Breast epithelium (tissue), 4 donors: ENCODE data around the gene NAB2. TPM values are rescaled to one million over a fixed set of nuclear protein-coding genes. Genes with fewer than 3 reads are reported as not detected.
A peak's percentile ranks its signal among the peaks of the same experiment; 100 is the strongest.

Experiments
- DNase-seq, 2 donors: peaks; one replicate each; pipeline ENCODE4 v3.0.0-alpha.2; 2019; ENCODE audit warnings: low spot score in 2 of 2
- H3K27ac ChIP-seq, 2 donors: fragments of 200-600 bp; sonication (generic) in 1 of 2; one replicate each; pipeline ENCODE4 v1.5.1; 2016 to 2019; ENCODE audit warnings: mild to moderate bottlenecking in 1 of 2
- H3K27me3 ChIP-seq, 2 donors: fragments of 200-600 bp; sonication (generic) in 1 of 2; one replicate each; pipeline versions ENCODE4 v1.5.1 to v1.6.0; 2017 to 2019; ENCODE audit warnings: control low read depth in 1 of 2, mild to moderate bottlenecking in 1 of 2
- H3K36me3 ChIP-seq: fragments of 200-600 bp; one replicate; pipeline ENCODE4 v1.5.1; 2019
- H3K4me1 ChIP-seq, 2 donors: fragments of 200-600 bp; sonication (generic); one replicate each; pipeline ENCODE4 v1.5.1; 2016 to 2019; ENCODE audit warnings: control low read depth in 1 of 2
- H3K4me3 ChIP-seq, 3 donors: fragments of 200-600 bp; sonication (generic); 1 replicate in 2 of 3; 2 replicates in 1 of 3; pipeline ENCODE4 v1.5.1; 2016 to 2019; ENCODE audit warnings: mild to moderate bottlenecking in 3 of 3, moderate library complexity in 2 of 3
- H3K9me3 ChIP-seq, 2 donors: fragments of 200-600 bp; sonication (generic) in 1 of 2; one replicate each; pipeline ENCODE4 v1.5.1; 2016 to 2019; ENCODE audit warnings: control low read depth in 1 of 2
- CTCF ChIP-seq, 3 donors: fragments of 450-650 bp; IDR thresholded peaks; one replicate each; pipeline ENCODE4 v1.5.1; 2016 to 2017; ENCODE audit warnings: antibody characterized with exemption in 3 of 3, mild to moderate bottlenecking in 3 of 3, moderate library complexity in 3 of 3
- POLR2A ChIP-seq: fragments of 450-650 bp; IDR thresholded peaks from one replicate; pipeline ENCODE4 v1.6.1; 2016; ENCODE audit warnings: antibody characterized with exemption, mild to moderate bottlenecking, moderate library complexity
- POLR2AphosphoS5 ChIP-seq, 3 donors: sonication (generic); formaldehyde crosslinking; IDR thresholded peaks; one replicate each; pipeline ENCODE4 v1.6.1; 2017; ENCODE audit warnings: antibody characterized with exemption in 3 of 3
- intact Hi-C: fragments of 100-400 bp; cut with DNase I; formaldehyde crosslinking; loops from one replicate; pipeline ENCODE4 v1.15.1; 2023; ENCODE audit warnings: low total_unique reads
- total RNA-seq, 3 donors: library from RNA; depleted of rRNA; stranded (reverse); fragments of >200 nt; gene quantifications; one replicate each; pipeline ENCODE4 v1.1.0, GENCODE V29; 2016

NAB2 gene
- total RNA-seq, 3 donors from 2014 or later: 9.0 to 33.2 (median 24.6) TPM

DNA sequence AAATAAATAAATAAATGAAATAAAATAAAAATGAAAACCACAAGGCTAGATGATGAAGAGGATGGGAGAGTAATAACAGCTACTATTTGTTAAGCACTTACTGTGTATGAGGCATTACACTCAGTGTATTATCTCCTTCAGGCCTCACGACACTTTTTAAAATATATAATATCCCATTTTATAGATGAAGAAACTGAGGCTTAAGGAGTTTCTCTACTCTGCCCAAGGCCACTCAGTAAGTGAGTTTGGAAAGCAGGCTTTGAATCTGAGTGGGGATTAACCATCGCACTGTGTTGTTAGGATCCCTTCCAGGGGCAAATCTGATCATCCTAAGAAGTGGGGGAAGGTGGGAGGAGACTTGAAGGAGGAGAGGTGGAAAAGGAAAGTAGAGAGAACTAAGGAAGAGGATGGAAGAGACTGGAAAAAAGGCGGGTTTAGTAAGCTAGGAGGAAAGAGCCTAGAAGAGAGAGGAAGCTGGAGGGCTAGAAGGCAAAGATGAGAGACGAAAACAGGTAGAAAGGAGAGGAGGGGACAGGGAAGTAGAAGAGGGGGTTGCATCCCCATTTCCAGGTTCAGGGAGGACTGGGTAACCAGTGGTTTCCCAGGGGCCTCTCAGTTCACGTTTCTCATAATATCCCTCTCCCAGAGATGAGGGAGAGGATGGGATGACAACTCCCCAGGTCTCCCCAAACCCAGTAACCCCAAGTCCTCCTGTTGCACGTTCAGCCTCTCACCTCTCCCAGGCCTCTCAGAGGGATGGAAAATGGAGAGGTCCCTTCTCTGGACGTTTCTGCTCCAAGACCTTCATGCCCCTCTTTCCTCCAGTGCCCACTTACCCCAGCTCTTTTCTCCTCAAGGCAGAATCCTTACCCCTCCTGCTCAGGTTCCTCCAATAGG, 20.5 kb downstream of the NAB2 start:
- no peak for DNase-seq
- intact Hi-C loops: loop anchor here (5.0 to 10.0 kb wide), 2 partner anchors 37 to 1135 kb away; partner anchors contain the start of gene RAB5B

GRCh38 chr12:57110104-57111030, 21.5 kb downstream of the NAB2 start:
- Histone ChIP-seq H3K27ac (peak overlapping the region; percentile 96 to 100), H3K9me3 (no peaks in the 10 kb centered on the region), H3K4me3 (peak overlapping the region; percentile 65 to 89 (median 85)), H3K27me3 (no peaks in the 10 kb centered on the region), H3K36me3 (no peaks in the 10 kb centered on the region), H3K4me1 (no peaks in the 10 kb centered on the region)
- intact Hi-C loops: loop anchor here (5.0 kb wide), 1 partner anchor 38 kb away; no protein-coding TSS in a partner anchor
- DNase-seq: peak in 1 of 2 donors; percentile 71
- no peak for TF ChIP-seq CTCF (IDR thresholded peaks at IDR 0.05)
- TF ChIP-seq POLR2AphosphoS5 (IDR thresholded peaks at IDR 0.05): peak; percentile 25 to 43 (median 36)
- TF ChIP-seq POLR2A: no peak

More for the DNA sequence above, 20.5 kb downstream of the NAB2 start:
- Histone ChIP-seq H3K36me3 (no peaks in the 10 kb centered on the region), H3K27me3 (no peaks in the 10 kb centered on the region), H3K27ac (peak overlapping the region; percentile 96 to 100), H3K9me3 (no peaks in the 10 kb centered on the region), H3K4me3 (peak overlapping the region; percentile 65 to 89 (median 85)), H3K4me1 (no peaks in the 10 kb centered on the region)
- TF ChIP-seq POLR2A: no peak
- no peak for TF ChIP-seq POLR2AphosphoS5 (IDR thresholded peaks at IDR 0.05)
- TF ChIP-seq CTCF (IDR thresholded peaks at IDR 0.05): no peak

GRCh38 chr12:57111031-57111734, 22.3 kb downstream of the NAB2 start, which contains the start of gene STAT6:
TSS of gene STAT6 (minus strand) at chr12:57111362. CDS start at chr12:57108278, 3,084 bp downstream.
- peak in 2 of 3 donors; percentile 23 to 32 for TF ChIP-seq CTCF (IDR thresholded peaks at IDR 0.05)
- peak; percentile 51 for TF ChIP-seq POLR2A
- TF ChIP-seq POLR2AphosphoS5 (IDR thresholded peaks at IDR 0.05): no peak
- Histone ChIP-seq H3K4me3 (peak within 1 kb of the TSS; percentile 65 to 89 (median 85)), H3K27ac (peak within 1 kb of the TSS; percentile 96 to 100), H3K27me3 (no peaks in the 10 kb centered on the region), H3K9me3 (no peaks in the 10 kb centered on the region), H3K36me3 (no peaks in the 10 kb centered on the region), H3K4me1 (no peaks in the 10 kb centered on the region)
- peak; percentile 79 to 86 for DNase-seq
- intact Hi-C loops: loop anchor here (5.0 kb wide), 1 partner anchor 39 kb away; no protein-coding TSS in a partner anchor

DNA sequence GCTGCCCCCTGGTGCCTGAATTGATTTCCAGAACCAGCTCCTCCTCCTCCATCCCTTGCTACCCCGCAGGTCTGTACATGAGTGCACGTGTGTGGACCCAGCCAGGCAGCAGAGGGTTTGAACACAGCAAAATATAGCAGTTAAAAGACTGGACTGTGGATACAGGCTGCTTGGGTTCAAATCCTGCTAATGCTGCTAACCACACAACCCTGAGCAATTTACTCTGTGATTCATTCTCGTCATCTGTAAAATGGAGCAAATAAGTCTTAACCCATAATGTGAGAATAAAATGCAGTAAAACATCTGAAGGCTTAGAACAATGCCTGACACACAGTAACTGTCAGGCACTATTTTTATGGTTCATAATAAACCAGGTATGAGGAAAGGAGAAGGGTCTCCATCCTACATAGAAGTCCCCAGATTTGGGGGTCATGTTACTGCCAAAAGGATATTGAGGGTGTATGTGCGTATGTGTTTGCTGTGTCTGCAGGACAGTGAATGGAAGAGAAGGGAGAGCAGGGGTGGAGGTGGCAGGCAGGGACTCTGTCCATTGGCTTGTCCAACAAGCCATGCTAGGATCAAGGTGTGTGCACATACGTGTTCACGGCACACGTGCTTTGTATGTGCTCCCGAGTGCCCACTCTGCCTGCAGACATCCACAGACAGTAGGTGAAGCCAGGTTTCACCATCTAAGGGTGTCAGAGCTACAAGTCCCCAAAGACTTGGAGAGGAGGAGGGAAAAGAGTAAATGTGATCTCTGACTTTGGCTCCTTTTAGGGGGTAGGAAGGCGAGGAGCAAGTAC, 23.8 kb downstream of the NAB2 start:
- DNase-seq: no peak
- H3K27ac ChIP-seq: peak overlapping the region; percentile 96 to 100
- intact Hi-C loops: loop anchor here (5.0 kb wide), 1 partner anchor 40 kb away; no protein-coding TSS in a partner anchor

More for the DNA sequence above, 23.8 kb downstream of the NAB2 start:
- H3K27me3 ChIP-seq: no peaks in the 10 kb centered on the region
- H3K9me3 ChIP-seq: no peaks in the 10 kb centered on the region
- no peaks in the 10 kb centered on the region for H3K4me1 ChIP-seq
- peak overlapping the region; percentile 65 to 89 (median 85) for H3K4me3 ChIP-seq
- H3K36me3 ChIP-seq: no peaks in the 10 kb centered on the region
- TF ChIP-seq POLR2A (no peak), POLR2AphosphoS5 (IDR thresholded peaks at IDR 0.05) (no peak), CTCF (IDR thresholded peaks at IDR 0.05) (no peak)
